A549 (cell line): ENCODE measurements around the gene IQCC.

Experiments
- CBX2 ChIP-seq: fragments of 200-600 bp; sonication (generic); IDR thresholded peaks from 2 replicates; pipeline ENCODE4 v1.6.1; 2016; ENCODE audit warnings: low read depth, mild to moderate bottlenecking, borderline replicate concordance
- CEBPB ChIP-seq, 2 experiments: fragments of >200 bp in 1 of 2; sonication (Bioruptor Twin) in 1 of 2; formaldehyde crosslinking in 1 of 2; IDR thresholded peaks; 2 replicates each; pipeline ENCODE4 v1.6.1; 2012 to 2016
- EP300 ChIP-seq, 2 experiments: fragments of >200 bp; sonication (Bioruptor Twin); formaldehyde crosslinking; IDR thresholded peaks; 2 replicates in 1 of 2; 3 replicates in 1 of 2; pipeline ENCODE4 v1.6.1; 2016 to 2017
- POLR2A ChIP-seq: IDR thresholded peaks from 2 replicates; pipeline ENCODE4 v1.6.1; 2012; ENCODE audit warnings: mild to moderate bottlenecking, low read length
- RCOR1 ChIP-seq: fragments of 150-350 bp; IDR thresholded peaks from 2 replicates; pipeline ENCODE4 v1.6.1; 2014; ENCODE audit warnings: antibody characterized with exemption, low read length, low read depth
- SMC3 ChIP-seq: fragments of >200 bp; sonication (Bioruptor Twin); formaldehyde crosslinking; IDR thresholded peaks from 3 replicates; pipeline ENCODE4 v1.6.1; 2018; ENCODE audit warnings: inconsistent platforms
- TF ChIP-seq, protein P1 (sequence below): fragments of >200 bp; sonication (Bioruptor Twin); formaldehyde crosslinking; IDR thresholded peaks from 3 replicates; pipeline ENCODE4 v1.5.1; 2016

DNA sequence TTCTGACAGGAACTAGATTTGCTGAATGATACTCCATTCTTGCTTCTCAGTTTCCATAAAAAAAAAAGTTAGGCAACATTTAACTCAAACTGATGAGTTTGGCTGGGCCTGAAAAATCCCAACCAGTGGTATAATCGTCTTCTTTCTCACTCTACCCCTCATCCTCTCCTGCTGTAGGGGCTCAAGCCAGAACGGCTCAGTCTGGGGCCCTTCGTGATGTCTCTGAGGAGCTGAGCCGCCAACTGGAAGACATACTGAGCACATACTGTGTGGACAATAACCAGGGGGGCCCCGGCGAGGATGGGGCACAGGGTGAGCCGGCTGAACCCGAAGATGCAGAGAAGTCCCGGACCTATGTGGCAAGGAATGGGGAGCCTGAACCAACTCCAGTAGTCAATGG lies 24.4 kb upstream of the IQCC start:
- TF ChIP-seq POLR2A: no peak
- TF ChIP-seq RCOR1: no peak
- TF ChIP-seq, protein P1, sequence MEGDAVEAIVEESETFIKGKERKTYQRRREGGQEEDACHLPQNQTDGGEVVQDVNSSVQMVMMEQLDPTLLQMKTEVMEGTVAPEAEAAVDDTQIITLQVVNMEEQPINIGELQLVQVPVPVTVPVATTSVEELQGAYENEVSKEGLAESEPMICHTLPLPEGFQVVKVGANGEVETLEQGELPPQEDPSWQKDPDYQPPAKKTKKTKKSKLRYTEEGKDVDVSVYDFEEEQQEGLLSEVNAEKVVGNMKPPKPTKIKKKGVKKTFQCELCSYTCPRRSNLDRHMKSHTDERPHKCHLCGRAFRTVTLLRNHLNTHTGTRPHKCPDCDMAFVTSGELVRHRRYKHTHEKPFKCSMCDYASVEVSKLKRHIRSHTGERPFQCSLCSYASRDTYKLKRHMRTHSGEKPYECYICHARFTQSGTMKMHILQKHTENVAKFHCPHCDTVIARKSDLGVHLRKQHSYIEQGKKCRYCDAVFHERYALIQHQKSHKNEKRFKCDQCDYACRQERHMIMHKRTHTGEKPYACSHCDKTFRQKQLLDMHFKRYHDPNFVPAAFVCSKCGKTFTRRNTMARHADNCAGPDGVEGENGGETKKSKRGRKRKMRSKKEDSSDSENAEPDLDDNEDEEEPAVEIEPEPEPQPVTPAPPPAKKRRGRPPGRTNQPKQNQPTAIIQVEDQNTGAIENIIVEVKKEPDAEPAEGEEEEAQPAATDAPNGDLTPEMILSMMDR: no peak
- TF ChIP-seq CEBPB (IDR thresholded peaks at IDR 0.05): no peak
- no peak for TF ChIP-seq EP300 (IDR thresholded peaks at IDR 0.05)
- TF ChIP-seq CBX2: no peak
- no peak for TF ChIP-seq SMC3
